ENCODE data around the gene CYP27B1.

The CYP27B1 gene

GRCh38 chr12:57750561-57751431, 16.1 kb downstream of the CYP27B1 start:
- no peak for DNase-seq (ENCODE audit: low spot score)

- DNase-seq (ENCODE audit: low spot score), result no peak
Observed at GRCh38 chr12:57749061-57749460, 17.8 kb downstream of the CYP27B1 start.

GRCh38 chr12:57746025-57746424, 20.9 kb downstream of the CYP27B1 start:
- no peak for DNase-seq (ENCODE audit: low spot score)

- DNase-seq (ENCODE audit: low spot score), result no peak
Observed at GRCh38 chr12:57745485-57745881, 21.4 kb downstream of the CYP27B1 start.

GRCh38 chr12:57744777-57745484, 21.9 kb downstream of the CYP27B1 start, which contains the start of gene TSPAN31:
TSS of gene TSPAN31 (plus strand) at chr12:57745039. CDS start at chr12:57745155, 116 bp downstream.
- peak; percentile 95 for DNase-seq (ENCODE audit: low spot score)

GRCh38 chr12:57744194-57744776, 22.6 kb downstream of the CYP27B1 start:
- DNase-seq (ENCODE audit: low spot score), result no peak

- DNase-seq (ENCODE audit: low spot score), result no peak
Observed at GRCh38 chr12:57743769-57744168, 23.1 kb downstream of the CYP27B1 start.

GRCh38 chr12:57741844-57742738, 24.8 kb downstream of the CYP27B1 start:
- DNase-seq (ENCODE audit: low spot score), result peak; percentile 85

- no peak for DNase-seq (ENCODE audit: low spot score)
Observed at GRCh38 chr12:57741413-57741789, 25.5 kb downstream of the CYP27B1 start.

GRCh38 chr12:57740656-57741412, 26.0 kb downstream of the CYP27B1 start:
- peak; percentile 82 for DNase-seq (ENCODE audit: low spot score)

GRCh38 chr12:57739914-57740538, 26.9 kb downstream of the CYP27B1 start:
- DNase-seq (ENCODE audit: low spot score), result no peak

GRCh38 chr12:57739387-57739786, 27.5 kb downstream of the CYP27B1 start:
- no peak for DNase-seq (ENCODE audit: low spot score)

- no peak for DNase-seq (ENCODE audit: low spot score)
Observed at GRCh38 chr12:57738661-57739237, 28.1 kb downstream of the CYP27B1 start, which contains the start of gene AGAP2. TSS of gene AGAP2 (minus strand) at chr12:57738742. CDS start at chr12:57738246, 496 bp downstream.

- no peak for DNase-seq (ENCODE audit: low spot score)
Observed at GRCh38 chr12:57737467-57738460, 29.1 kb downstream of the CYP27B1 start.

GRCh38 chr12:57736741-57737466, 30.0 kb downstream of the CYP27B1 start:
- no peak for DNase-seq (ENCODE audit: low spot score)

- no peak for DNase-seq (ENCODE audit: low spot score)
Observed at GRCh38 chr12:57735952-57736740, 30.7 kb downstream of the CYP27B1 start.

GRCh38 chr12:57735198-57735855, 31.6 kb downstream of the CYP27B1 start:
- DNase-seq (ENCODE audit: low spot score), result no peak

Measured in CD4-positive, alpha-beta T cell treated with Interleukin-15 for 4 hours (primary cell).